PFSK-1 (cell line): ENCODE measurements around the gene TOR2A.

ENCODE experiments used
- POLR2AphosphoS5 ChIP-seq: IDR thresholded peaks from 2 replicates; pipeline ENCODE4 v1.6.1; 2012; ENCODE audit warnings: low read depth, mild to moderate bottlenecking, control low read depth, low read length, moderate library complexity
- TAF1 ChIP-seq: IDR thresholded peaks from 2 replicates; pipeline ENCODE4 v1.6.1; 2012; ENCODE audit warnings: low read length, control low read depth, borderline replicate concordance; ENCODE audit not compliant: insufficient read depth
- TF ChIP-seq, protein P1 (sequence below), 2 experiments: IDR thresholded peaks; 2 replicates each; pipeline versions ENCODE4 v1.6.1 to v1.8.0; 2011 to 2012; ENCODE audit warnings: low read depth in 2 of 2, low read length in 2 of 2, control low read depth in 1 of 2, inconsistent platforms in 1 of 2, mild to moderate bottlenecking in 1 of 2, moderate library complexity in 1 of 2; ENCODE audit not compliant: insufficient read depth in 1 of 2

DNA sequence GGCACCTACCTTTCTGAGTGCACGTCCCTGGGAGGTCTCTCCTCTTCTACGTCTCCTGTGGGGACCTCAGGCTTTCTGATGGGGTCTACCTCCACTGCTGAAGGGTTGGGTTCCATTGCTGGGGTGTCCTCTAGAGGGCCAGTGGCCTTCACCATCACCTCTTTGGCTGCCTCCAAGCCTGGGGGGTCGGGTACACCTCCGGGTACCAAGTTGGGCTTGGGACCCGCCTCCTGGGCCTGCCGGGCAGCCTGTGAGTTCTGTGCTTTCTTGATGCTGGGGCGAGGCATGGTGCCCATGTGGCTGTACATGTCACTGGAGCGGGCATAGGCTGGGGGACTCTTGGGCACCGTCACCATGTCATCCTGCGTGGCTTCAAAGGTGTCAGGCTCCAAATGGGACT is 38.9 kb upstream of the TOR2A start:
- no peak for TF ChIP-seq TAF1
- TF ChIP-seq, protein P1, sequence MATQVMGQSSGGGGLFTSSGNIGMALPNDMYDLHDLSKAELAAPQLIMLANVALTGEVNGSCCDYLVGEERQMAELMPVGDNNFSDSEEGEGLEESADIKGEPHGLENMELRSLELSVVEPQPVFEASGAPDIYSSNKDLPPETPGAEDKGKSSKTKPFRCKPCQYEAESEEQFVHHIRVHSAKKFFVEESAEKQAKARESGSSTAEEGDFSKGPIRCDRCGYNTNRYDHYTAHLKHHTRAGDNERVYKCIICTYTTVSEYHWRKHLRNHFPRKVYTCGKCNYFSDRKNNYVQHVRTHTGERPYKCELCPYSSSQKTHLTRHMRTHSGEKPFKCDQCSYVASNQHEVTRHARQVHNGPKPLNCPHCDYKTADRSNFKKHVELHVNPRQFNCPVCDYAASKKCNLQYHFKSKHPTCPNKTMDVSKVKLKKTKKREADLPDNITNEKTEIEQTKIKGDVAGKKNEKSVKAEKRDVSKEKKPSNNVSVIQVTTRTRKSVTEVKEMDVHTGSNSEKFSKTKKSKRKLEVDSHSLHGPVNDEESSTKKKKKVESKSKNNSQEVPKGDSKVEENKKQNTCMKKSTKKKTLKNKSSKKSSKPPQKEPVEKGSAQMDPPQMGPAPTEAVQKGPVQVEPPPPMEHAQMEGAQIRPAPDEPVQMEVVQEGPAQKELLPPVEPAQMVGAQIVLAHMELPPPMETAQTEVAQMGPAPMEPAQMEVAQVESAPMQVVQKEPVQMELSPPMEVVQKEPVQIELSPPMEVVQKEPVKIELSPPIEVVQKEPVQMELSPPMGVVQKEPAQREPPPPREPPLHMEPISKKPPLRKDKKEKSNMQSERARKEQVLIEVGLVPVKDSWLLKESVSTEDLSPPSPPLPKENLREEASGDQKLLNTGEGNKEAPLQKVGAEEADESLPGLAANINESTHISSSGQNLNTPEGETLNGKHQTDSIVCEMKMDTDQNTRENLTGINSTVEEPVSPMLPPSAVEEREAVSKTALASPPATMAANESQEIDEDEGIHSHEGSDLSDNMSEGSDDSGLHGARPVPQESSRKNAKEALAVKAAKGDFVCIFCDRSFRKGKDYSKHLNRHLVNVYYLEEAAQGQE (IDR thresholded peaks at IDR 0.05; ENCODE audit: insufficient read depth in 1 of 2, low read depth in 2 of 2, low read length in 2 of 2), result no peak
- no peak for TF ChIP-seq POLR2AphosphoS5
